AG04450 (cell line): ENCODE measurements around the gene PTGDR2. TPM values are rescaled to one million over a fixed set of nuclear protein-coding genes. Genes with fewer than 3 reads are reported as not detected.

ENCODE experiments used
- CTCF ChIA-PET: fragments of 300-600, 350-600 bp; formaldehyde crosslinking; extraction: SDS; loops from one replicate; lab custom pipeline; 2022; ENCODE audit warnings: antibody characterized with exemption, inconsistent platforms; lab: Charles Lee
- POLR2A ChIA-PET: fragments of 350-600 bp; formaldehyde crosslinking; extraction: SDS; loops from one replicate; lab custom pipeline; 2021; ENCODE audit warnings: antibody characterized with exemption, inconsistent platforms; lab: Yijun Ruan, JAX
- DNase-seq: peaks from one replicate; pipeline ENCODE4 v3.0.0-alpha.2; 2011; ENCODE audit warnings: low read depth, low spot score
- H3K27ac ChIP-seq: one replicate; pipeline ENCODE4 v1.5.1; 2012; ENCODE audit warnings: low read depth, low read length, control low read depth
- H3K27me3 ChIP-seq: one replicate; pipeline ENCODE4 v1.6.0; 2012; ENCODE audit warnings: low read length; ENCODE audit not compliant: control insufficient read depth, insufficient read depth
- H3K4me3 ChIP-seq: 2 replicates; pipeline ENCODE4 v1.5.1; 2011; ENCODE audit warnings: mild to moderate bottlenecking, low read depth, low read length, control low read depth
- H3K9me3 ChIP-seq: 2 replicates; pipeline ENCODE4 v1.5.1; 2012; ENCODE audit warnings: low read length; ENCODE audit not compliant: control insufficient read depth, insufficient read depth
- polyA plus RNA-seq: library from polyadenylated mRNA; depleted of rRNA; stranded (reverse); fragments of >200 nt; gene quantifications from 2 replicates; pipeline ENCODE4 v1.2.3, GENCODE V29; 2011
- TF ChIP-seq, protein P1 (sequence below): IDR thresholded peaks from 2 replicates; pipeline ENCODE4 v1.5.1; 2011; ENCODE audit warnings: low read depth, low read length, control low read depth, inconsistent platforms

PTGDR2 gene
- polyA plus RNA-seq, 1 experiment = 0.92 TPM

GRCh38 chr11:60872124-60872960 lies 16.6 kb upstream of the PTGDR2 start:
- ChIA-PET POLR2A (interaction anchor here (0.8 to 1.8 kb wide), 2 partner anchors 15 to 32 kb away, joined by 4 to 5 read pairs; no protein-coding TSS in a partner anchor), CTCF (interaction anchor here (1.0 to 3.6 kb wide), 7 partner anchors 11 to 41 kb away, joined by 4 to 24 read pairs (median 8); partner anchors contain the start of gene PTGDR2)
- Histone ChIP-seq H3K9me3 (no peaks in the 10 kb centered on the region; the same call in 1 of the 2 replicates), H3K27ac (peak overlapping the region; percentile 70), H3K4me3 (no peak overlapping the region), H3K27me3 (peaks cover 2% of the 10 kb centered on the region)
- TF ChIP-seq, protein P1, sequence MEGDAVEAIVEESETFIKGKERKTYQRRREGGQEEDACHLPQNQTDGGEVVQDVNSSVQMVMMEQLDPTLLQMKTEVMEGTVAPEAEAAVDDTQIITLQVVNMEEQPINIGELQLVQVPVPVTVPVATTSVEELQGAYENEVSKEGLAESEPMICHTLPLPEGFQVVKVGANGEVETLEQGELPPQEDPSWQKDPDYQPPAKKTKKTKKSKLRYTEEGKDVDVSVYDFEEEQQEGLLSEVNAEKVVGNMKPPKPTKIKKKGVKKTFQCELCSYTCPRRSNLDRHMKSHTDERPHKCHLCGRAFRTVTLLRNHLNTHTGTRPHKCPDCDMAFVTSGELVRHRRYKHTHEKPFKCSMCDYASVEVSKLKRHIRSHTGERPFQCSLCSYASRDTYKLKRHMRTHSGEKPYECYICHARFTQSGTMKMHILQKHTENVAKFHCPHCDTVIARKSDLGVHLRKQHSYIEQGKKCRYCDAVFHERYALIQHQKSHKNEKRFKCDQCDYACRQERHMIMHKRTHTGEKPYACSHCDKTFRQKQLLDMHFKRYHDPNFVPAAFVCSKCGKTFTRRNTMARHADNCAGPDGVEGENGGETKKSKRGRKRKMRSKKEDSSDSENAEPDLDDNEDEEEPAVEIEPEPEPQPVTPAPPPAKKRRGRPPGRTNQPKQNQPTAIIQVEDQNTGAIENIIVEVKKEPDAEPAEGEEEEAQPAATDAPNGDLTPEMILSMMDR = no peak
- no peak for DNase-seq

DNA sequence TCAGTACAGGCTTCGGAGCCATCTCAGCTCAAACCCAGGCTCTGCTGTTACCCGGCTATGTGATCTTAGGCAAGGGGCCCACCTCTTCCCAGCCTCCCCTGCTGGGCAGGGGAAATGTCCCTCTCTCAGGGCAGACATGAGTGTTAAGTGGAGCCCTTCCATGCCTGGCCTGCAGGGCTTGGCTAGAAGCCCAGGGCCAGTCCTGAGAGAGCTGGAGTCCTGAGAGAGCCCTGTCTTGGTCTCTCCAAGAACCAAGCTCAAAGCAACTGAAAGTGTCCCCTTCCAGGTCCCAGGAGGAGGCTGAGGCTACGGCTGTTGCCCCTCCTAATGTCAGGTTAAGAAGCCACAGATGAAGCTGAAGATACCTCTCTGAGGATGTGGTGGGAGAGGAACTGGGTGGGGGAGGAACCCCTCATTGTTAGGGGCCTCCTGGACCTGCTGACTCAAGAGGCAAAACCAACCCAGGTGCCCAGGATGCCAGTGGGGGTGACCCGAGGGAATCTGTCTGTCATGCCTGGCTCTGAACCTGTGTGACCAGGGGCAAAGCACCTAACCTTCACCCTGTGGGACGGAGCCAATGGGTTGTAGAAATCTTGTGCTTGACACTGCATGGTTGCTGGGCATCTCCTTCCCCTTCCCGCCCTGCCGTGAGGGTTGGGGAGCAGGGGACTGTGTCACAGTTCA lies 15.8 kb upstream of the PTGDR2 start:
- DNase-seq = no peak
- peaks cover 2% of the 10 kb centered on the region for H3K27me3 ChIP-seq
- no peaks in the 10 kb centered on the region; the same call in 1 of the 2 replicates for H3K9me3 ChIP-seq
- CTCF ChIA-PET = interaction anchor here (0.6 to 3.6 kb wide), 7 partner anchors 11 to 1998 kb away, joined by 4 to 24 read pairs (median 8); partner anchors contain the start of gene PTGDR2
- no peak overlapping the region for H3K4me3 ChIP-seq
- TF ChIP-seq, protein P1 = peak; percentile 30; the same call in 1 of the 2 replicates
- POLR2A ChIA-PET = no interaction called here
- H3K27ac ChIP-seq = peak overlapping the region; percentile 11

GRCh38 chr11:60870733-60871377 lies 15.1 kb upstream of the PTGDR2 start:
- H3K4me3 ChIP-seq = no peak overlapping the region
- CTCF ChIA-PET = interaction anchor here (0.6 to 3.6 kb wide), 7 partner anchors 10 to 1999 kb away, joined by 4 to 24 read pairs (median 8); partner anchors contain the start of gene PTGDR2
- H3K27me3 ChIP-seq = peaks cover 2% of the 10 kb centered on the region
- H3K9me3 ChIP-seq = no peaks in the 10 kb centered on the region; the same call in 1 of the 2 replicates
- DNase-seq = no peak
- POLR2A ChIA-PET = interaction anchor here (0.5 kb wide), 1 partner anchor 18 kb away, joined by 3 read pairs; no protein-coding TSS in a partner anchor
- TF ChIP-seq, protein P1 = no peak
- no peak overlapping the region for H3K27ac ChIP-seq

- ChIA-PET CTCF (interaction anchor here (1.7 to 3.1 kb wide), 3 partner anchors 17 to 39 kb away, joined by 5 to 17 read pairs (median 16); no protein-coding TSS in a partner anchor), POLR2A (interaction anchor here (0.5 kb wide), 1 partner anchor 19 kb away, joined by 3 read pairs; no protein-coding TSS in a partner anchor)
- Histone ChIP-seq H3K9me3 (no peaks in the 10 kb centered on the region; the same call in 1 of the 2 replicates), H3K27me3 (peaks cover 5% of the 10 kb centered on the region), H3K27ac (no peak overlapping the region), H3K4me3 (no peak overlapping the region)
- DNase-seq = no peak
- TF ChIP-seq, protein P1 = no peak
Observed at GRCh38 chr11:60870276-60870675, 14.5 kb upstream of the PTGDR2 start.
